Right lobe of liver (tissue), 6 donors: ENCODE measurements around the gene NCKAP5. TPM values are rescaled to one million over a fixed set of nuclear protein-coding genes. Genes with fewer than 3 reads are reported as not detected.

Experiments
- ATAC-seq, 4 donors: fragments of 200-7000 bp; cut with Tn5 transposase; one replicate each; pipeline ENCODE4 v1.9.1; 2020; ENCODE audit warnings: mild to moderate bottlenecking in 4 of 4, moderate library complexity in 4 of 4
- DNase-seq, 3 donors: peaks; one replicate each; pipeline ENCODE4 v3.0.0-alpha.2; 2020
- H3K27ac ChIP-seq, 3 donors: fragments of 200-600 bp; one replicate each; pipeline ENCODE4 v1.8.0; 2022
- H3K27me3 ChIP-seq, 2 donors: fragments of 200-600 bp; one replicate each; pipeline ENCODE4 v1.8.0; 2022
- H3K36me3 ChIP-seq, 4 donors: fragments of 200-600 bp; sonication (generic) in 1 of 4; one replicate each; pipeline versions ENCODE4 v1.5.1 to v1.8.0; 2017 to 2022; ENCODE audit warnings: control low read depth in 1 of 4
- H3K4me1 ChIP-seq, 4 donors: fragments of 200-600 bp; sonication (generic) in 1 of 4; one replicate each; pipeline versions ENCODE4 v1.5.1 to v1.8.0; 2017 to 2022; ENCODE audit warnings: control low read depth in 1 of 4
- H3K4me3 ChIP-seq, 3 donors: fragments of 200-600 bp; one replicate each; pipeline ENCODE4 v1.8.0; 2022
- H3K9me3 ChIP-seq, 4 donors: fragments of 200-600 bp; sonication (generic) in 1 of 4; one replicate each; pipeline versions ENCODE4 v1.5.1 to v1.8.0; 2017 to 2022; ENCODE audit warnings: control low read depth in 1 of 4
- CTCF ChIP-seq, 4 donors: fragments of 200-600 bp in 3 of 4; fragments of 450-650 bp in 1 of 4; IDR thresholded peaks; one replicate each; pipeline versions ENCODE4 v1.5.1 to v1.8.0; 2016 to 2022; ENCODE audit warnings: antibody characterized with exemption in 4 of 4, mild to moderate bottlenecking in 2 of 4
- POLR2A ChIP-seq: fragments of 450-650 bp; IDR thresholded peaks from one replicate; pipeline ENCODE4 v1.6.1; 2017; ENCODE audit warnings: antibody characterized with exemption, mild to moderate bottlenecking
- WGBS: methylation state at CpG from one replicate; pipeline ENCODE4 v1.1.6; 2018; ENCODE audit warnings: low coverage, low lambda C conversion rate; ENCODE audit not compliant: insufficient coverage; ENCODE audit errors: missing lambda C conversion rate; 5-methylcytosine and 5-hydroxymethylcytosine counted together
- intact Hi-C, 2 donors: fragments of 100-400 bp; cut with DNase I; formaldehyde crosslinking; loops; one replicate each; pipeline versions ENCODE4 v1.11.2 to v1.14.1; 2022
- total RNA-seq, 6 experiments: library from RNA; depleted of rRNA in 2 of 6; stranded (reverse); fragments of >200 nt in 2 of 6; fragmentation: NEBNext Ultra II Directional in 3 of 6; extraction: Animal tissue kit (Norgen Biotek cat#: 25700) in 3 of 6; gene quantifications; one replicate each; pipeline versions ENCODE4 v1.1.0 to v1.2.4, GENCODE V29; 2016 to 2023
- donor health status: DM: no; HTN: yes; CAD: no.
- donor health status: DM: no; HTN: no; CAD: no.
- donor health status: DM: no; HTN: no; CAD: no.
- donor health status: DM: no; HTN: yes; CAD: no.
- donor health status: DM: no; HTN: yes; CAD: no.

Gene NCKAP5
- total RNA-seq, 6 experiments from 2014 or later: 3.6 to 11.7 (median 6.9) TPM

GRCh38 chr2:133139847-133140533, 428.3 kb downstream of the NCKAP5 start:
- no peaks in the 10 kb centered on the region for H3K36me3 ChIP-seq
- intact Hi-C loops: no loop called here
- H3K4me3 ChIP-seq: no peak overlapping the region
- DNase-seq (no peak), ATAC-seq (peak in 1 of 4 donors; percentile 53)
- H3K4me1 ChIP-seq: no peaks in the 10 kb centered on the region
- WGBS: 82% methylated on average over 4 of the region's 4 CpGs
- no peak overlapping the region for H3K27ac ChIP-seq
- no peaks in the 10 kb centered on the region for H3K9me3 ChIP-seq
- H3K27me3 ChIP-seq: no peaks in the 10 kb centered on the region
- TF ChIP-seq POLR2A: no peak
- TF ChIP-seq CTCF (IDR thresholded peaks at IDR 0.05): no peak

DNA sequence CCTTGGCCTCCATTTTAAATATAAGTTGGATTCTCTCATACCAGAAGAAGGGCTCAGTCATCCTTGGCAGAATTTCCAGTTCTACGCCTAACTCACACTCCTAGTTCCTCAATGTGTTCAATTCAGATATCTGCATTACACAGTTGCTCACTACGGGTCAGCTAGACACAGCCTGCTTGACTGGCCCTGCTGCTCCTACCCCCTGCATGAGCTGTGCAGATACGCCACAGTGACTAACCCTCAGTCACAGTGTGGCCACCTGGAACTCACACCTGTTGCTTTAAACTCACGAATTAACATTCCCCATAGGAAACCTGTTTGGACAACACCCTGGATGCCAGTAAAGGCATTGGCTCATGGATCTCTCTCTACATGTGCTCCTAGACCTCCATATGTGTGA, 429.6 kb downstream of the NCKAP5 start:
- Histone ChIP-seq H3K36me3 (no peaks in the 10 kb centered on the region), H3K27ac (no peak overlapping the region), H3K9me3 (no peaks in the 10 kb centered on the region), H3K4me1 (no peaks in the 10 kb centered on the region), H3K27me3 (no peaks in the 10 kb centered on the region), H3K4me3 (no peak overlapping the region)
- intact Hi-C loops: no loop called here
- ATAC-seq (peak in 1 of 4 donors; percentile 43), DNase-seq (no peak)
- no peak for TF ChIP-seq POLR2A
- no peak for TF ChIP-seq CTCF (IDR thresholded peaks at IDR 0.05)
- WGBS: 100% methylated on average over 2 of the region's 4 CpGs

DNA sequence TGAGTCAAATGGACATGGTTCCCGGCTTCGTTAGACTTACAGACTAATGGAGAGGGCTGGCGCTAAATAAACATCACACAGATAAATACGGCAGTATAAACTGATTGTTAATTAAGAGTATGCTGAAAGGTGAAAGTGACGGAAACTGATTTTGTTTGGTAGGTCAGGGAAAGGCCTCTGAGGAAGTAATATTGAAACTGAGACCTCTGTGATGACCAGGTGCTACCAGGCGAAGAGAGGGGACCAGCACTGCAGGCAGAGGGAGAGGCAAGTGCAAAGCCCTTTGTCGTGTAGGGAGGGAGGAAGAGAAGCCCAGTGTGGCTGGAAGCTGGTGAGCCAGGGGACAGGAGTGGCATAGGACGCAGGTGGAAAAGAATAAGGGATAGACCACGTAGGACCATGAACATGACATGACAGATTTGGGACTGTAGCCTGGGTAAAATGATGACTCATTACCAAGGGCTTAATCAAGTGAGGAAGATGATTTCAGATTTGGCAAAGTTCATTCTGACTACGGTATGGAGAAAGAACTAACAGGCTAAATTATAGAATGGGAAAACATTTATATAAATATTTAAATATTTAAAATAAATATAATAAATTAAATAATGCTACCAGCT, 433.1 kb downstream of the NCKAP5 start:
- no peaks in the 10 kb centered on the region for H3K27me3 ChIP-seq
- H3K36me3 ChIP-seq: no peaks in the 10 kb centered on the region
- ATAC-seq (no peak), DNase-seq (no peak)
- 79% methylated on average over 10 of the region's 10 CpGs for WGBS
- H3K9me3 ChIP-seq: no peaks in the 10 kb centered on the region
- H3K4me1 ChIP-seq: no peaks in the 10 kb centered on the region
- intact Hi-C loops: no loop called here
- H3K27ac ChIP-seq: no peak overlapping the region
- no peak for TF ChIP-seq CTCF (IDR thresholded peaks at IDR 0.05)
- TF ChIP-seq POLR2A: no peak
- H3K4me3 ChIP-seq: no peak overlapping the region

GRCh38 chr2:133130548-133131246, 437.6 kb downstream of the NCKAP5 start:
- ATAC-seq (peak in 3 of 4 donors; percentile 46 to 70 (median 46)), DNase-seq (no peak)
- TF ChIP-seq CTCF (IDR thresholded peaks at IDR 0.05): no peak
- no peak for TF ChIP-seq POLR2A
- Histone ChIP-seq H3K9me3 (no peaks in the 10 kb centered on the region), H3K4me1 (no peaks in the 10 kb centered on the region), H3K27ac (no peak overlapping the region), H3K27me3 (no peaks in the 10 kb centered on the region), H3K4me3 (no peak overlapping the region), H3K36me3 (no peaks in the 10 kb centered on the region)
- 38% methylated on average over 3 of the region's 3 CpGs for WGBS
- intact Hi-C loops: no loop called here
